Measurements from ENCODE around the gene OBSCN.

GRCh38 chr1:228400692-228401454 lies 193.0 kb downstream of the OBSCN start:
- TF ChIP-seq CTCF (IDR thresholded peaks at IDR 0.05 in 2 of 3, conservative IDR thresholded peaks at IDR 0.05 in 1 of 3; ENCODE audit: control insufficient read depth in 2 of 3, extremely low read depth in 1 of 3, insufficient read depth in 1 of 3, low read depth in 3 of 3, low read length in 3 of 3) (no peak), CREB1 (IDR thresholded peaks at IDR 0.05; ENCODE audit: low read depth) (no peak), TCF3 (IDR thresholded peaks at IDR 0.05; ENCODE audit: borderline replicate concordance, insufficient read depth, low read depth, low read length) (no peak)
- TF ChIP-seq, protein P1, sequence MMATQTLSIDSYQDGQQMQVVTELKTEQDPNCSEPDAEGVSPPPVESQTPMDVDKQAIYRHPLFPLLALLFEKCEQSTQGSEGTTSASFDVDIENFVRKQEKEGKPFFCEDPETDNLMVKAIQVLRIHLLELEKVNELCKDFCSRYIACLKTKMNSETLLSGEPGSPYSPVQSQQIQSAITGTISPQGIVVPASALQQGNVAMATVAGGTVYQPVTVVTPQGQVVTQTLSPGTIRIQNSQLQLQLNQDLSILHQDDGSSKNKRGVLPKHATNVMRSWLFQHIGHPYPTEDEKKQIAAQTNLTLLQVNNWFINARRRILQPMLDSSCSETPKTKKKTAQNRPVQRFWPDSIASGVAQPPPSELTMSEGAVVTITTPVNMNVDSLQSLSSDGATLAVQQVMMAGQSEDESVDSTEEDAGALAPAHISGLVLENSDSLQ (IDR thresholded peaks at IDR 0.05) = no peak
